ENCODE measurements around the gene SLC37A1. TPM values are rescaled to one million over a fixed set of nuclear protein-coding genes. Genes with fewer than 3 reads are reported as not detected.

The SLC37A1 gene
- total RNA-seq, 2 donors from 2014 or later = 6.6 to 9.6 TPM

DNA sequence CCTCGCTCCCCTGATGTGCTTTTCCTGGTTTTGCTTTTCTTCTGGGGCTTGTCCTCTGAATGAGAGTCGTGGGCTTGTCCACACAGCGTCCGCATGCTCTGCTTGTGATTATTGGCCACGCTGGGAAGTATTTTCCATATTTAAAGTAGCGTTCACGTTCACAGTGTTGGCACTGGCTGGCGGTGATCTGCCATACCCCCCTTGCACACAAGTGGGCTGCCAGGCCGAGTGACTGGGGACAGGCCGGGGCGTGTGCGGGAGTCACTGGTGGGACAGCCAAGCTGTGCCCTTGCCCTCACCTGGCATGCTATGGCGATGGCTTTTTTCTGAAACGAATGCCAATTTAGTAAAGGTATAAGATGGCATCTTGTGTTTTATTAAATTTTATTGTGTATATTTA is 32.8 kb downstream of the SLC37A1 start:
- no peaks in the 10 kb centered on the region for H3K4me1 ChIP-seq (ENCODE audit: control insufficient read depth in 1 of 2, low read depth in 2 of 2)
- no peak for DNase-seq (ENCODE audit: low spot score)
- no peaks in the 10 kb centered on the region for H3K27me3 ChIP-seq (replicated peaks; ENCODE audit: insufficient read depth)
- H3K27ac ChIP-seq = no peak overlapping the region
- H3K9me3 ChIP-seq = no peaks in the 10 kb centered on the region
- peaks cover 9% of the 10 kb centered on the region for H3K36me3 ChIP-seq
- no peak overlapping the region for H3K4me3 ChIP-seq
- TF ChIP-seq, protein P1, sequence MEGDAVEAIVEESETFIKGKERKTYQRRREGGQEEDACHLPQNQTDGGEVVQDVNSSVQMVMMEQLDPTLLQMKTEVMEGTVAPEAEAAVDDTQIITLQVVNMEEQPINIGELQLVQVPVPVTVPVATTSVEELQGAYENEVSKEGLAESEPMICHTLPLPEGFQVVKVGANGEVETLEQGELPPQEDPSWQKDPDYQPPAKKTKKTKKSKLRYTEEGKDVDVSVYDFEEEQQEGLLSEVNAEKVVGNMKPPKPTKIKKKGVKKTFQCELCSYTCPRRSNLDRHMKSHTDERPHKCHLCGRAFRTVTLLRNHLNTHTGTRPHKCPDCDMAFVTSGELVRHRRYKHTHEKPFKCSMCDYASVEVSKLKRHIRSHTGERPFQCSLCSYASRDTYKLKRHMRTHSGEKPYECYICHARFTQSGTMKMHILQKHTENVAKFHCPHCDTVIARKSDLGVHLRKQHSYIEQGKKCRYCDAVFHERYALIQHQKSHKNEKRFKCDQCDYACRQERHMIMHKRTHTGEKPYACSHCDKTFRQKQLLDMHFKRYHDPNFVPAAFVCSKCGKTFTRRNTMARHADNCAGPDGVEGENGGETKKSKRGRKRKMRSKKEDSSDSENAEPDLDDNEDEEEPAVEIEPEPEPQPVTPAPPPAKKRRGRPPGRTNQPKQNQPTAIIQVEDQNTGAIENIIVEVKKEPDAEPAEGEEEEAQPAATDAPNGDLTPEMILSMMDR (IDR thresholded peaks at IDR 0.05) = no peak
- no peak for ATAC-seq (ENCODE audit: insufficient number of reproducible peaks, low FRiP score, low read depth)

DNA sequence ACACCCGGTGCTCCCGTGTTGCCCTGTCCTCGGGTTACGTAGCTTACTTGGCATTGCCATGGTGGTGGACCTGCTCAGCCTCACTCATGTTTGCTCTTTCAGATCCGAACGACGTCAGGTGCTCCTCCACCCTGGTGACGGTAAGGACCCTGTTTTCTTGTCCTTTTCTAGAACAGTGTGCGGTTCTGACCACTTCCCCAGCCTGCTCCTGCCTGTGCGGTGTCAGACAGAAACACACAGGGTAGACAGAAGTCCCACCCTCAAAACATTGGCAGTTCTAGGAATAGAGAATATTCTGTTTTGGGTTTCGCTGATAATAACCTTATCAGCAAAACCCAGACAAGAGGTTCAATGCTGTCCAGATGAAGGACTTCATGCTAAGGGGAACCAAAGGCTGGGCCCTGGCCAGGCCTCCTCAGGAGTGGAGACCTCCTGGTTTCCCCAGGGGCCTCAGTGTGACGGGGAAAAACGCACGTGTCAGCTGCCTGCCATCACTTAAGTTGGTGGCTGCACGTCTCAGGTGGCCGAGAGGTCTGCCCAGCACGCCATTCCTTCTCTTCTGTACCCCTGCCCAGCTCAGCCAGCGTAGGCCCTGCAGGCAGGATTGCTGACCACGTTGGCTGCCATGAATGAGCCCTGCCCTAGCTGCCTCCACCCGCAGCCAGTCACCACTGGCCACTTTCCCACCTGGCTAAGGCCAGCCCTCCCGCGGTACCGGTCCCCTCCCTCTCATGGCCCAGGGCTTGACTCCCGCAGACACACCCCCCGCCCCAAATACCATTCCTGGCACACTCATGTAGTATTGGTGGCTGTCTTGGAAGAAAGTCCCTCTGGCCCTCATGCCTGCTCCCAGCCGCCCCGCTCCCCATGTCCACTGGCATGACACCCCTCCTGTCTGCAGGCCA is 33.6 kb downstream of the SLC37A1 start:
- H3K27ac ChIP-seq = no peak overlapping the region
- H3K4me1 ChIP-seq (ENCODE audit: control insufficient read depth in 1 of 2, low read depth in 2 of 2) = no peaks in the 10 kb centered on the region
- DNase-seq (ENCODE audit: low spot score) (no peak), ATAC-seq (ENCODE audit: insufficient number of reproducible peaks, low FRiP score, low read depth) (no peak)
- TF ChIP-seq, protein P1 (IDR thresholded peaks at IDR 0.05) = no peak
- peaks cover 9% of the 10 kb centered on the region for H3K36me3 ChIP-seq
- no peaks in the 10 kb centered on the region for H3K9me3 ChIP-seq
- no peak overlapping the region for H3K4me3 ChIP-seq
- no peaks in the 10 kb centered on the region for H3K27me3 ChIP-seq (replicated peaks; ENCODE audit: insufficient read depth)

DNA sequence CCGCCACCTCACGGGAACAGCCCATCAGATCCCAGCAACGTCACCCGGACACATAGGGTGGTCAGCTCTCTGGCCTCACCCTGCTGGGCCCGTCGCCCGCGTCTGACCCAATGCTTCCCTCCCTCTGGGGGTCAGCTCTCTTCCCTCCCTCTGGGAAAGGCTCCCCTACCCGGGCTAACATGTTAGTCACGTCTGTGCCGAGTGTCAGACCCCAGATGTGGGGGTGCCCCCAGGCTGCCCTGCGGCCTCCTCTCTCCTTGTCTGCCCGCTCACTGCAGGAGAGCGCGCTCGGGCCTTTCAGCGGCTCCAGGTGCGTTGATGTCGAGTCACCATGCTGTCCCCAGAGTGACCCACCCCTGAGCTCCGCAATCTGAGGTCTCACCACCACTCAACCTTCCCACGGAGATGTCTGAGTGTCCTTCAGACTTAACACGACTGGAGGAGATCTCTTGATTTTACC is 34.3 kb downstream of the SLC37A1 start:
- H3K27me3 ChIP-seq (replicated peaks; ENCODE audit: insufficient read depth) = no peaks in the 10 kb centered on the region
- no peak overlapping the region for H3K4me3 ChIP-seq
- no peak overlapping the region for H3K27ac ChIP-seq
- DNase-seq (ENCODE audit: low spot score) (no peak), ATAC-seq (ENCODE audit: insufficient number of reproducible peaks, low FRiP score, low read depth) (no peak)
- H3K4me1 ChIP-seq (ENCODE audit: control insufficient read depth in 1 of 2, low read depth in 2 of 2) = no peaks in the 10 kb centered on the region
- peaks cover 9% of the 10 kb centered on the region for H3K36me3 ChIP-seq
- TF ChIP-seq, protein P1 (IDR thresholded peaks at IDR 0.05) = no peak
- H3K9me3 ChIP-seq = no peaks in the 10 kb centered on the region

DNA sequence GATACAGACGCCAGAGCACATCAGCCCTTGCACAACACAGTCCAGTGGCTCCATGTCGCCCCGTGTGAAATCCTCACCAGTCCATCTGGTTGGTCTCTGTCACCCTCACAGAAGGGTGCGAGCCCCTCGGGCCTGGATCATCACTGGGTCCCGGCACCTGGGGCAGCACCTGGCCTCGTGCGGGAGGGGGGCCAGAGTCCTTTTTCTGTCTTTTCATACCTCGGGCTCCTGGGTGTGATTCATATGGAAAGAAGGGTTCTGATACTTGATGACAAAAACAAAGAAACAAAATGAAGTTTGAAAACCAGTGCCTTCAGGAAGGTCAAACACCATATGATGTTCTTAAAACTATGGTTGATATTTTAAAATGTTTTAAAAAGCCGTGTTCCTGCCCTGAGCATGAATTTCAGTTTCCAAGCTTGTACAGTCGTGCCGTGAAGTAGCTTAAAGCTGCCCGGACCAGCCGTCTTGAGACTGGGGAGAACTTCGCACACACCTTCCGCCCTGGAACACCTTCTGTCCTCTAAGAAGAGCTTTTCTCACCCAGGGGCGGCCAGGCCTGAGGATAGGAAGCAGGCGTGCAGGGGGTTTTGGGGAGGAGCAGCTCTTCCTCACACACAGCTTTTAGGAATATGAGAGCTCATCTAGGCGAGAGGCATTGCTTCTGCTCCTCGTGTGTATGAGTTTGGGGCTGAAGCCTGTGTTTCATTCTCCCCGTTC is 35.2 kb downstream of the SLC37A1 start:
- DNase-seq (ENCODE audit: low spot score) (no peak), ATAC-seq (ENCODE audit: insufficient number of reproducible peaks, low FRiP score, low read depth) (no peak)
- no peaks in the 10 kb centered on the region for H3K9me3 ChIP-seq
- H3K36me3 ChIP-seq = peaks cover 6% of the 10 kb centered on the region
- no peak overlapping the region for H3K4me3 ChIP-seq
- H3K4me1 ChIP-seq (ENCODE audit: control insufficient read depth in 1 of 2, low read depth in 2 of 2) = no peaks in the 10 kb centered on the region
- no peaks in the 10 kb centered on the region for H3K27me3 ChIP-seq (replicated peaks; ENCODE audit: insufficient read depth)
- TF ChIP-seq, protein P1 (IDR thresholded peaks at IDR 0.05) = no peak
- H3K27ac ChIP-seq = no peak overlapping the region

DNA sequence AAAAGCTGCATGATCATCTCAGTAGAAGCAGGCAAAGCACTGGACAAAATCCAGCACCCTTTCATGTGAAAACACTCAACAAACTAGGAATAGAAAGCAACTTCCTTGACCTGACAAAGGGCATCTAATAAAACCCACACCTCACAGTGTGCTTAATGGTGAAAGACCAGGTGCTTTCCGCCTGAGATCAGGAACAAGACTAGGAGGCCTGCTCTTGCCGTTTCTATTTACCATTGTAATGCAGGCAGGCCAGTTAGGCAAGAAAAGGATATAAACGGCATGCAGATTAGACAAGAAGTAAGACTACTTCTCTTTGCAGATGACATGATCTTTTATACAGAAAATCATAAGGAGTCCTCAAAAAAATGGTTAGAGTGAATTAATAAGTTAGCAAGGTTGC is 37.2 kb downstream of the SLC37A1 start:
- no peaks in the 10 kb centered on the region for H3K4me1 ChIP-seq (ENCODE audit: control insufficient read depth in 1 of 2, low read depth in 2 of 2)
- TF ChIP-seq, protein P1 (IDR thresholded peaks at IDR 0.05) = no peak
- H3K9me3 ChIP-seq = no peaks in the 10 kb centered on the region
- ATAC-seq (ENCODE audit: insufficient number of reproducible peaks, low FRiP score, low read depth) (no peak), DNase-seq (ENCODE audit: low spot score) (no peak)
- H3K4me3 ChIP-seq = no peak overlapping the region
- no peaks in the 10 kb centered on the region for H3K27me3 ChIP-seq (replicated peaks; ENCODE audit: insufficient read depth)
- H3K36me3 ChIP-seq = peaks cover 12% of the 10 kb centered on the region
- no peak overlapping the region for H3K27ac ChIP-seq

Data from thoracic aorta (tissue), 2 donors.